ENCODE data around the gene POC1B.

GRCh38 chr12:89379148-89379838 is 146.6 kb downstream of the POC1B start:
- TF ChIP-seq, protein P1, sequence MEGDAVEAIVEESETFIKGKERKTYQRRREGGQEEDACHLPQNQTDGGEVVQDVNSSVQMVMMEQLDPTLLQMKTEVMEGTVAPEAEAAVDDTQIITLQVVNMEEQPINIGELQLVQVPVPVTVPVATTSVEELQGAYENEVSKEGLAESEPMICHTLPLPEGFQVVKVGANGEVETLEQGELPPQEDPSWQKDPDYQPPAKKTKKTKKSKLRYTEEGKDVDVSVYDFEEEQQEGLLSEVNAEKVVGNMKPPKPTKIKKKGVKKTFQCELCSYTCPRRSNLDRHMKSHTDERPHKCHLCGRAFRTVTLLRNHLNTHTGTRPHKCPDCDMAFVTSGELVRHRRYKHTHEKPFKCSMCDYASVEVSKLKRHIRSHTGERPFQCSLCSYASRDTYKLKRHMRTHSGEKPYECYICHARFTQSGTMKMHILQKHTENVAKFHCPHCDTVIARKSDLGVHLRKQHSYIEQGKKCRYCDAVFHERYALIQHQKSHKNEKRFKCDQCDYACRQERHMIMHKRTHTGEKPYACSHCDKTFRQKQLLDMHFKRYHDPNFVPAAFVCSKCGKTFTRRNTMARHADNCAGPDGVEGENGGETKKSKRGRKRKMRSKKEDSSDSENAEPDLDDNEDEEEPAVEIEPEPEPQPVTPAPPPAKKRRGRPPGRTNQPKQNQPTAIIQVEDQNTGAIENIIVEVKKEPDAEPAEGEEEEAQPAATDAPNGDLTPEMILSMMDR (conservative IDR thresholded peaks at IDR 0.05): no peak
- no peak for TF ChIP-seq EZH2 (IDR thresholded peaks at IDR 0.05; ENCODE audit: low read depth)
